Embryonic facial prominence (tissue), 1 donor: Measurements from ENCODE around the gene GFM1.
"Not testable (repeated sequence)": the region's sequence is repeated elsewhere in the genome, so short reads cannot be mapped to it uniquely, and the experiment has no call there.

Experiments
- DNase-seq: peaks from one replicate; pipeline ENCODE4 v3.0.0-alpha.2; 2016; ENCODE audit errors: extremely low spot score

Gene GFM1

GRCh38 chr3:158678687-158679086 is 34.4 kb downstream of the GFM1 start:
- DNase-seq, result no peak

DNA sequence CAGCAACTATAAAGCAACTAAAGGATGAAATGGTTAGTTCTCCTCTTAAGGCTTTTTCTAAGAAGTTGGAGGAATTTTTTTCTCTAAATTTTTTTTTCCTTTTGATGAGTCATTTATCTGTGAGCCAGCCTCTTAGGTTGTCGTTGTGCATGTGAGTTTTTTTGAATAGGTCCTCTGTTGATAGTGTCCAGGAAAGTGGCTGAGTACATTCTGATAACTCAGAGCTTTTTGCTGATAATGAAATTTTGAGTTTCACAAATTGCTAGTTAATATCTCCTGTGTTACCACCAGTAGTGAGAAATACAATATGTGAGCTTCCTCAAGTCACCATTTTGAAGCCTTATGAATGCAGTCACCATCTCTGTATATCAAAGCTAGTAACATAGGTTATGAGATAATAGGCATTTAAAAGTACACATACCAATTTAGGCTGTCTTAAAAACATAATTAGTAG is 35.2 kb downstream of the GFM1 start:
- no peak for DNase-seq

DNA sequence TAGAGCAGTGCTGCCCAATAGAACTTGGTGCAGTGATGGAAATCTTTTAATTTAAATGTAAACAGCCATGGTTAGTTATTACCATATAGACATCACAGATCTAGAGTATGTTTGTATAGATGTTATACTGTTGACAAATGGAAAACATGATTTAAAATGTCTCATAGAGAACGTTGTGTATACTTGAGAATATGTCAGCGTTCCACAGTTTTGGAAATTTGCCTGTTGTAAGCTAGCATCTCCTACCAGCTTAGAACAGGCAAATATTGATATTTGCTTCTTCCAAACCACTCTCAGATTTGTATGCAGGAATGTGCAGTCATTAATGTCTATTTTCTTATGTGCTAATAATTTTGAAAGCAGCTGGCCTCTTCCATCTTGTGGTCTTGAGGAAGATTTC is 36.5 kb downstream of the GFM1 start:
- DNase-seq, result no peak

GRCh38 chr3:158683230-158683962 is 39.1 kb downstream of the GFM1 start:
- no peak for DNase-seq

- no peak for DNase-seq
Observed at GRCh38 chr3:158685159-158685558, 40.8 kb downstream of the GFM1 start.

- not testable (repeated sequence) for DNase-seq
Observed at GRCh38 chr3:158693866-158694456, 49.6 kb downstream of the GFM1 start.

DNA sequence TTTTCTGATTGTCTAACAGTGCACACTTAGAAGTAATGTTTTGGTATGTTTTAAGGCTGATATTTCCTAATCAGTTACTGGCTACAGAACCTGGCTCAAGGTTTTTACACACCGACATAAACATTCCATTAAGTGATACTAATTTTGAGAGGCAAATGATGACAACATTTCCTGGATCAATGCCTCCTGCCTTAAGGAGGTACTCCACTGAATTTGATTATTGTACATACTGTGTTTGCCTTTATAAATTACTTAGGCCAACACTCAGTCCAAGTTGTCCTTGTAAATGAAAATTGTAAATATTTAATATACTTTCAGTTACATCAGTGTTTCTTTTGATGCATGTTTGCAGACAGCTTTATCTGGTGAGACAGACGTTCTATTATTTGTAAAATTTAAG is 52.3 kb downstream of the GFM1 start:
- DNase-seq, result no peak

- DNase-seq, result no peak
Observed at GRCh38 chr3:158700559-158700958, 56.2 kb downstream of the GFM1 start.

DNA sequence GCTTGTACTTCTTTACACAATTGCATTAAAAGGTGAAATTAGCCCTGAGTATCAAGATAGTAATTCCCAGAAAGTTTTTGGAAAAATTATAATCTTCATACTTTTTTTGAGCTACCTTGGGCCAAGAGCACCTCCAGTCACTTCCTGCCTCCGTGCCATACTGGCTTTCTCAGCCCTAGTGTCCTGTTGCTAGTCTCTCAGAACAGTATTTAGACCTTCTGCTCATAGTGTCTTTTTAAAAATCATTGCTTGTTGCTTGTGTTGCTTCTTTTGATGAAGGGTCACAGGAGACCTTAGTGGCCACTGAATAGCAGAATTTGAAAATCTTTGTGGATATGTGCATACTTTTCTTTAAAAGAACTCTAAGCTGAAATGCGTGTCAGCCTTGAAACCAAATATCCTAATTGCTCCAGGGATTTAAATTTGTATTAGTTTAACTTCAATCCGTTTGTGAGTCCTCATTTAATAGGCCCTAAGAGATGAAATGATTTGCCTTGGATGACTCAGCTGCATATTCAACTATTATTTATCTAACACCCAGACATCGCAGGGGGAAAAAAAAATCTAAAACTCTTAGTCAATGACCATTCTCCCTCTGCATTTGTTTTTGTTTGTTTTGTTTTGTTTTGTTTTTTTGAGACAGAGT is 57.2 kb downstream of the GFM1 start:
- DNase-seq, result no peak

DNA sequence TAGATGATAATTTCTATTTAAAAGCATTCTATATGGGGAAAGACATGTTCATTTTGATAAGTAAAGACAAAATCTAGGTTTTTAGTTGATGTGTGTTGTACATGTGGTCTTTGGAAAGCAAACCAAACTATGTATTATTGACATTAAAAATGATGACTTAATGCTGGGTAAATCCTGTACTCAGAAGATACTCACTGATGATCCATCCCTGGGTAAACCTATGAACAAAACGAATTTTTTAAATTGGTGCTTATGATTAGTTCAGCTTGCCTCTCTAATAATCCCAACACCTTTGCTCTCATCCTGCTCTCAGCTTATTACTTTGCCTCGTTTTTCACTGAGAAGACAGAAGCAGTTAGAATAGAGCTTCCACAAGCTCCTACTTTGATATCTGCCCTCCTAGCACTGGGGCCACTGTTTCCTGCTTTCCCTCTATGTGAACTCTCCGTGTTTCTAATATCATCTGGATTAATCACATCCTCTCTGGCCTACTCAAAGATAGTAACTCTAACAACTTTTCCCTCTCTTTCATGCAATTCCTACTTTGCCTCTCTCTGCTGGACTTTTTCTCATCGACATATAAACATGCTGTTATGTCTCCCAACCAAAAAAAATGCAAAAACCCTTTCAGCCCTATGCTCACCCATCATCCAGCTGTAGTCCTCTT is 58.6 kb downstream of the GFM1 start:
- DNase-seq, result no peak

DNA sequence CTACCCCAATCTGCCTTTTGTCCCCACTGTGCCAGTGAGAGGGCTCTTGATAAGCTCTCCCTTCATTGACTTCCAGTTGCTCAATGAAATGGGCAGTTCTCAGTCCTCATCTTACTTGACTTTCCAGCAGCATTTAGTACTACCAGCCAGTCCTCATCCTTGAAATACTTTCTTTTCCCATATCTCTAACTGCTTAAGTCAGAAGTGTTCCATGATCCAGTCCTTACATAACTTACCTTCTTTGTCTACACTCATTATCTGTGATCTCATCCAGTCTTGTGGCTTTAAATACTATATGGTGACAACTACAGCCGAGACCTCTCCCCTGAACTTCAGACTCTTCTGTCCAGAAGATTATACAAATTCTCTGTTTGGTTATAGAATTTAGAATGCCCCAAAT is 59.2 kb downstream of the GFM1 start:
- no peak for DNase-seq

GRCh38 chr3:158709666-158710083 is 65.3 kb downstream of the GFM1 start:
- DNase-seq, result no peak

GRCh38 chr3:158710601-158711000 is 66.3 kb downstream of the GFM1 start:
- no peak for DNase-seq

- DNase-seq, result no peak
Observed at GRCh38 chr3:158711886-158712285, 67.6 kb downstream of the GFM1 start.

DNA sequence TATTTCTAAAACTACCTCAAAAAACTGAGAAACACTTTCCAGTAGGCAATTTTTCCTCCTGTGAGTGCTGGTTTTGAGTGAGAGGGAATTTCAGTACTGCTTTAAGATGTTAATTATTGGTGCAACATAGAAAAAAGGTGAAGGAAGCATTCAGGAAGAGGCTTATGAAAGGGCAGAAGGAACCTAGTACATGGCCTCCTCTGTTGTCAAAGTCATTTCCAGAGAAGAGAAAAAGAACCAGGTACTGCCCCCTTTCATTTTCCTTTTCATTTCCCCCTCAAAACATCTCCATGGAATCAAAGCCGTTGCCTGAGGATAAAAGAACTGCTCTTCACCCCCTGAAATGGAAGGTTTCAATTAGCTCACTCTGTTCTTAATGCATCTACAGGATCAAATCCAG is 68.1 kb downstream of the GFM1 start:
- no peak for DNase-seq

DNA sequence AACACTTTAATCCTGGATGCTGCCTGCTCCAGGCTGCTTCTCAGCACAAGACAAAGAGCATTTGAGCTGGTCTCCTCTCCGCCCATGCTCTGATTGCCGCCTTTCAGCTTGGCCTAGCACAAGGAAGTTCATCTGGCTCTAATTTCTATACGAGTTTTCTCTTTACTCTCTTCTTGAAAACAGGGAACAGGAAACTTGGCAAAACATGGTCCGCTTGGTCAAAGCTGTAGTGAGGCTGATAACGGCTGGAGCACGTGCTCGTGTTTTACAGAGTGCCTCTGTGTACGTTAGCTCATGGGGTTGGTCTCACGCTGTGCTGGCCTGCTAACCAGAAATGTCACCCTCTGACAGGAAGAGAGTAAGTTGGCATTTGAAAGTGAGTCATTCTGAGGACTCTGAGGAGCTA is 68.8 kb downstream of the GFM1 start:
- DNase-seq, result no peak

DNA sequence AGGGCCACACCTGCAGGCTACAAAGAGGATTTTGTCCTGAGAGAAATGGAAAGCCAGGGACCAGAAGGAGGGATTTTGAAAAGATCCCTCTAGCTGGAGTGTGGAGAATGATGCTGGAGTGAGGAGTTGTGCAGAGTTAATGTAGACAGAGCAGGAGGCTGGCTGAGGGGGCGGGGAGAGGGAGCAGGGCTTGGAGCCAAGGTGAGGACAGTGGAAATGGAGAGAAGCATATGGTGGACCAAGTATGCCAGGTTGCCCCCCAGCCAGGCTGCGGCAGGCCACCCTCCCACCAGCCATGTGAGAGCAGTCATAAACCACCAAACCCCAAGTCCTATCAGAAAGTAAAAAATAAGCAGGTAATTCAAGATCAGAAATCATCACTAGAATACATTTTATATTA is 73.2 kb downstream of the GFM1 start:
- no peak for DNase-seq

DNA sequence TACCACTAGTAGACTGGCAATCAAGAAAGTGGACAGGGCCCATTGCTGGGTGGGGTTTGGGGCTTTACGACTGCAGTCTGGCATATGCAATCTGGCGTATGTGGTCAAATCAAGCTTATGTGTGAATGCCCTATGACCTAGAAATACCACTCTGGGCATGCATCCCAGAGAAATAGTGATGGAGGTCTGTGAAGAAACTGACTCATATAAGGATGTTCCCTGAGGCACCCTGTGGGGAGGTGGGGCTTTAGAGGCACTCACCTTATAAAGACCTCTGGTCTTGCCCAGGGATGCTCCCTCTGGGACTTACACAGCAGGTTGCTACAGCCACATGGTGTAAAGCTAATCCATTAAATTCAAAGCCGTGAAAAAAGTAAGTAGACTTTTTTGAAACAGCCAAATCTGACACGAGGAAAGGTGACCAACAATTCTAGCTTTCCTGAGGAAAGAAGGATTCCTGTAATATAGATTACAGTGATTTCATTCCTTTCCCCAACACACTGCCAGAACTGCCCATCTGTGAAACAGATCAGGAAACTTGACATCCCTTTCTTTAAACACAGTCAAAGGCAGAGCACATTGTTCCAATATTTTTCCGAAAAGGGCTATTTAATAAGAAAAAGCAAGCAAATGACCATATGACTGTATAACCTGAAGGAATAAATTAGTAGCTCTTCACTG is 74.3 kb downstream of the GFM1 start:
- DNase-seq, result no peak

- DNase-seq, result no peak
Observed at GRCh38 chr3:158722108-158722507, 77.8 kb downstream of the GFM1 start.

- DNase-seq, result no peak
Observed at GRCh38 chr3:158723991-158724390, 79.7 kb downstream of the GFM1 start.

DNA sequence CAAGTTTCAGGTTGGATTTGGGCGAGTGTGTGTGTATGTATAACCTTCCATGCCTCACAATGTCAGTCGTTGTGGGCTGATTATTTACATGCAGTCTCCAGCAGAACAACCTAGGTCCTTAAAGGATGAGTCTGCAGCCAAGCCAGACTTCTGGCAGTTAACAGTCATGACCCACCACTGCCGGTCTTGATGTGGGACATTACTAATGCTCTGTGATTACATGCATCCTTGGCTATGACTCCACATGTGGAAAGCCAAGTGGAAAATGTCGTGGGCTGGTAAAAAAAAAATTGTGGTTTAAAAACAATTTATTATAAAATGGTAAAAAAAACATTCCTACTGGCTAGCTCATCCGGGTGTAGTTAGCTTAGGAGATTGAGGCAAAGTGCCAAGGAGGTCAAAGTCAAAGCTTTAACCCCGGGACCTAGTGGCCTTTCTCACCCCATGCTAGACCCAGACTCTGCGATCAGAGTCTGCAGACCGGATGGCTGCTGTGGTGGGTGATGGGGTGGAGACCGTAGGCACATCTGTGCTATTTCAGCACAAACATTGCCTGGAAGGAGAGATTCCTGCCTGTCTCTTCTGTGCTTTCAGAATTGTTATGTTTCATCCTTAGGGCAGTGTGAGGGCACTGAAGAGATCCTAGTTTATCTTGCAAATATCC is 81.2 kb downstream of the GFM1 start:
- DNase-seq, result no peak
